D341Med (cell line): ENCODE results near the gene OVOL2.

Experiments
- DNase-seq: peaks from one replicate; pipeline ENCODE4 v3.0.0; 2012; ENCODE audit warnings: low spot score

OVOL2 gene

GRCh38 chr20:18012901-18013300, 44.8 kb downstream of the OVOL2 start:
- DNase-seq = no peak

- no peak for DNase-seq
Observed at GRCh38 chr20:18011951-18012645, 45.6 kb downstream of the OVOL2 start.

- DNase-seq = no peak
Observed at GRCh38 chr20:18011482-18011881, 46.2 kb downstream of the OVOL2 start.

- no peak for DNase-seq
Observed at GRCh38 chr20:18009116-18009515, 48.6 kb downstream of the OVOL2 start.

GRCh38 chr20:18007534-18008292, 50.0 kb downstream of the OVOL2 start:
- DNase-seq = no peak

- DNase-seq = no peak
Observed at GRCh38 chr20:18006684-18007083, 51.0 kb downstream of the OVOL2 start.

GRCh38 chr20:18005990-18006364, 51.7 kb downstream of the OVOL2 start:
- no peak for DNase-seq

GRCh38 chr20:18005170-18005989, 52.3 kb downstream of the OVOL2 start:
- no peak for DNase-seq

- no peak for DNase-seq
Observed at GRCh38 chr20:18004384-18005031, 53.2 kb downstream of the OVOL2 start.

- DNase-seq = no peak
Observed at GRCh38 chr20:18003897-18004296, 53.8 kb downstream of the OVOL2 start.

- DNase-seq = no peak
Observed at GRCh38 chr20:18001131-18001921, 56.4 kb downstream of the OVOL2 start.

GRCh38 chr20:17999566-17999965, 58.1 kb downstream of the OVOL2 start:
- no peak for DNase-seq

GRCh38 chr20:17998446-17998845, 59.3 kb downstream of the OVOL2 start:
- DNase-seq = no peak

- DNase-seq = peak; percentile 69
Observed at GRCh38 chr20:17995967-17996819, 61.5 kb downstream of the OVOL2 start.

- DNase-seq = no peak
Observed at GRCh38 chr20:17993546-17993945, 64.2 kb downstream of the OVOL2 start.

- no peak for DNase-seq
Observed at GRCh38 chr20:17992847-17993513, 64.7 kb downstream of the OVOL2 start.

- no peak for DNase-seq
Observed at GRCh38 chr20:17992224-17992637, 65.5 kb downstream of the OVOL2 start.

GRCh38 chr20:17990278-17990972, 67.3 kb downstream of the OVOL2 start:
- no peak for DNase-seq

- no peak for DNase-seq
Observed at GRCh38 chr20:17987988-17988387, 69.7 kb downstream of the OVOL2 start.
